ENCODE data around the gene RRP15. TPM values are rescaled to one million over a fixed set of nuclear protein-coding genes. Genes with fewer than 3 reads are reported as not detected.

The RRP15 gene
- total and polyA plus RNA-seq, 2 of the 8 experiments (the other 6 are each of a cell fraction or from before 2014, with no cell fraction given) = 3.7 to 52.8 TPM

Small RNAs within 50 kb of the gene (small RNA-seq; reads per million reads assigned to genes)
- gene AC096638.1 (ENCODE audit: insufficient read depth) = not detected

Other genes with a start within 250 kb of the RRP15 start
- 0.84 and 1.5 TPM in 2 replicates for gene TGFB2, start 60.0 kb downstream of the RRP15 start, total RNA-seq (2021; fragmentation: NEBNext Ultra II Directional; extraction: Animal tissue kit (Norgen Biotek cat#: 25700))
- 0.08 and 0.26 TPM in 2 replicates for gene TGFB2, start 60.0 kb downstream of the RRP15 start, polyA plus RNA-seq (2011; rRNA removed)

All from H1 (cell line).